Nephron progenitor cell (in vitro differentiated cells): ENCODE results near the gene TMEM215.
A peak's percentile ranks its signal among the peaks of the same experiment; 100 is the strongest.

Experiments used
- DNase-seq: peaks from one replicate; pipeline ENCODE4 v3.0.0; 2021
- H3K27ac Mint-ChIP-seq: 2 replicates; pipeline ENCODE4 v1.8.0; 2021; ENCODE audit warnings: mild to moderate bottlenecking, moderate library complexity, mixed read lengths
- H3K27me3 Mint-ChIP-seq: 2 replicates; pipeline ENCODE4 v1.8.0; 2021; ENCODE audit warnings: mild to moderate bottlenecking, low read depth, mixed read lengths; ENCODE audit not compliant: poor library complexity
- H3K36me3 Mint-ChIP-seq: 2 replicates; pipeline ENCODE4 v1.8.0; 2021; ENCODE audit warnings: low read depth, mixed read lengths
- H3K4me1 Mint-ChIP-seq: 2 replicates; pipeline ENCODE4 v1.8.0; 2021; ENCODE audit warnings: mixed read lengths
- H3K4me3 Mint-ChIP-seq: 2 replicates; pipeline ENCODE4 v1.8.0; 2021; ENCODE audit warnings: mild to moderate bottlenecking, moderate library complexity, mixed read lengths
- H3K9me3 Mint-ChIP-seq: 2 replicates; pipeline ENCODE4 v1.8.0; 2021; ENCODE audit warnings: mild to moderate bottlenecking, moderate library complexity, mixed read lengths
- TF ChIP-seq, protein P1 (sequence below): fragments of 200-600 bp; sonication (generic); IDR thresholded peaks from 2 replicates; pipeline ENCODE4 v1.5.0; 2021; ENCODE audit warnings: antibody characterized with exemption

The TMEM215 gene, protein sequence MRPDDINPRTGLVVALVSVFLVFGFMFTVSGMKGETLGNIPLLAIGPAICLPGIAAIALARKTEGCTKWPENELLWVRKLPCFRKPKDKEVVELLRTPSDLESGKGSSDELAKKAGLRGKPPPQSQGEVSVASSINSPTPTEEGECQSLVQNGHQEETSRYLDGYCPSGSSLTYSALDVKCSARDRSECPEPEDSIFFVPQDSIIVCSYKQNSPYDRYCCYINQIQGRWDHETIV

DNA sequence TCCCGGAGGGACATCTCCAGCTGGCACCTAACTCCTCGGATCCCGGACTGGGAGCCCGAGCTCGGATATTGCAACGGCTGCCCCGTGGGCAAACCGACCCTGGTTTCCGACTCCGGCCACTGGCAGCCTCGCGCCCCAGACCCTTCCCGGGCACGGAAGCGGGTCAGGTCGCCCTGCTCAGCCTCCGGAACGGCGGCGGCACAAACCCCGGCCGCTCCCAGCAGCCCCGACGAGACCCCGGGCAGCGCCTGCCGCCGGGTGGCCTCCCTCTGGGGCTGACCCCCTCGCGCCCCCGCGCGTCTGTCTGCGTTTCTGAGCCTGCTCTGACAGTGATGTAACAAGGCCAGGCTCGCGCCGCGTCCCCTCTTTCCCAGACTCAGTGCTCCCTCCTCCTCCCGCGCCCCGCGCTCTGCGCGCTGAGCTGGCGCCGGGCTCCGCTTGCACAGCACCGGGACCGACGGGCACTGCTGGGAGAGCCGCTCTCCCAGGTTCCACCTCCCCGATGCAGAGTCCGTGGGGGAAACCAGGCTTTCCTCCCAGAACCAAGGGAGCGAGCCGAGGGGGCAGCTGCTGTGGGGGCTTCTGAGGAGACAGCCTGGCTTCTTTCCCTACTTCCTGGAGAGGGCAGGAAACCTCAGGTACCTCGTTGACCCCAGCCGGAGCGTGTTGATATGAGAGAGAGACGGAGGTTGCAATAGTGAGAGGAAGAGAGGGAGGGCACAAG, at the start of gene TMEM215:
TMEM215 (plus strand) TSS at position 373 of the 724 bp plus-strand sequence. CDS start 644 bp downstream, outside the sequence.
- no peaks in the 10 kb centered on the region for H3K9me3 Mint-ChIP-seq
- H3K27ac Mint-ChIP-seq: no peak within 1 kb of the TSS
- peak; percentile 86 for DNase-seq
- H3K27me3 Mint-ChIP-seq: peaks cover 100% of the 10 kb centered on the region
- H3K36me3 Mint-ChIP-seq: no peaks in the 10 kb centered on the region
- TF ChIP-seq, protein P1, sequence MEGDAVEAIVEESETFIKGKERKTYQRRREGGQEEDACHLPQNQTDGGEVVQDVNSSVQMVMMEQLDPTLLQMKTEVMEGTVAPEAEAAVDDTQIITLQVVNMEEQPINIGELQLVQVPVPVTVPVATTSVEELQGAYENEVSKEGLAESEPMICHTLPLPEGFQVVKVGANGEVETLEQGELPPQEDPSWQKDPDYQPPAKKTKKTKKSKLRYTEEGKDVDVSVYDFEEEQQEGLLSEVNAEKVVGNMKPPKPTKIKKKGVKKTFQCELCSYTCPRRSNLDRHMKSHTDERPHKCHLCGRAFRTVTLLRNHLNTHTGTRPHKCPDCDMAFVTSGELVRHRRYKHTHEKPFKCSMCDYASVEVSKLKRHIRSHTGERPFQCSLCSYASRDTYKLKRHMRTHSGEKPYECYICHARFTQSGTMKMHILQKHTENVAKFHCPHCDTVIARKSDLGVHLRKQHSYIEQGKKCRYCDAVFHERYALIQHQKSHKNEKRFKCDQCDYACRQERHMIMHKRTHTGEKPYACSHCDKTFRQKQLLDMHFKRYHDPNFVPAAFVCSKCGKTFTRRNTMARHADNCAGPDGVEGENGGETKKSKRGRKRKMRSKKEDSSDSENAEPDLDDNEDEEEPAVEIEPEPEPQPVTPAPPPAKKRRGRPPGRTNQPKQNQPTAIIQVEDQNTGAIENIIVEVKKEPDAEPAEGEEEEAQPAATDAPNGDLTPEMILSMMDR: no peak
- H3K4me3 Mint-ChIP-seq: peak within 1 kb of the TSS; percentile 79
- peaks cover 6% of the 10 kb centered on the region for H3K4me1 Mint-ChIP-seq

- no peak for DNase-seq
- Mint-ChIP-seq H3K4me1 (no peaks in the 10 kb centered on the region), H3K36me3 (no peaks in the 10 kb centered on the region), H3K27me3 (peaks cover 9% of the 10 kb centered on the region), H3K27ac (no peak overlapping the region), H3K4me3 (no peak overlapping the region), H3K9me3 (peaks cover 21% of the 10 kb centered on the region)
- TF ChIP-seq, protein P1: no peak
These were observed 47.9 kb upstream of the TMEM215 start for GRCh38 chr9:32735476-32735875.

GRCh38 chr9:32737378-32737777, 46.0 kb upstream of the TMEM215 start:
- TF ChIP-seq, protein P1: no peak
- Mint-ChIP-seq H3K27ac (no peak overlapping the region), H3K27me3 (peaks cover 9% of the 10 kb centered on the region)

GRCh38 chr9:32738501-32739172, 44.7 kb upstream of the TMEM215 start:
- Mint-ChIP-seq H3K9me3 (peaks cover 25% of the 10 kb centered on the region), H3K27ac (no peak overlapping the region), H3K27me3 (peaks cover 9% of the 10 kb centered on the region), H3K4me1 (no peaks in the 10 kb centered on the region), H3K4me3 (no peak overlapping the region), H3K36me3 (no peaks in the 10 kb centered on the region)
- no peak for DNase-seq
- TF ChIP-seq, protein P1: no peak

More at GRCh38 chr9:32737378-32737777, 46.0 kb upstream of the TMEM215 start:
- Mint-ChIP-seq H3K9me3 (peaks cover 28% of the 10 kb centered on the region), H3K4me1 (no peaks in the 10 kb centered on the region), H3K36me3 (no peaks in the 10 kb centered on the region), H3K4me3 (no peak overlapping the region)
- no peak for DNase-seq

GRCh38 chr9:32741706-32742105, 41.6 kb upstream of the TMEM215 start:
- no peak for DNase-seq
- H3K27me3 Mint-ChIP-seq: no peaks in the 10 kb centered on the region
- no peaks in the 10 kb centered on the region for H3K4me1 Mint-ChIP-seq
- TF ChIP-seq, protein P1: no peak
- H3K9me3 Mint-ChIP-seq: peaks cover 14% of the 10 kb centered on the region
- no peaks in the 10 kb centered on the region for H3K36me3 Mint-ChIP-seq
- H3K4me3 Mint-ChIP-seq: no peak overlapping the region
- no peak overlapping the region for H3K27ac Mint-ChIP-seq
